Hypothalamus (tissue), 51 donors: ENCODE results near the gene ATP2A3.

Source experiments
- DNase-seq, 51 donors: peaks; one replicate each; lab custom pipeline; 2025; lab: John Stamatoyannopoulos, UW

Gene ATP2A3

GRCh38 chr17:3935825-3936355 lies 28.3 kb downstream of the ATP2A3 start:
- no peak for DNase-seq

DNA sequence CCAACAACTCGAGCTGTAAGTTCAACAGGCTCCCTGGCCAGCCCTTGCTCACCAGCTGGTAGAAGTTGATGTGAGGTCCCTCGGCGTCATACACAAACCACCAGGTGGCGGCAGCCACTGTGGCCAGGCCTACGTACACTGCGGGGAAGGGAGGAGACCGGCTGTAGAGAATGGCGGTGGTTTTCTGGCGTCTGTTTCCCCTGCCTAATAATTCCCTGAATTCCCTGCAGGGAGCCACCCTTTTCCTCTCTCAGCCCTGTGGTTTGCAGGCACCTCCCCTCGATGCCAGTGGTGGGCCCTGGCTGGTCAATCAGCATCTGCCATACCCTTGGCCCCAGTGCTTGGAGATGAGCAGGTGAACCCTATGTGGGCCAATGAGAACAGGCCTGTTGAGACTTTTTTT lies 29.1 kb downstream of the ATP2A3 start:
- DNase-seq, result peak in 19 of 51 donors; percentile 2 to 35 (median 14)

- no peak for DNase-seq
Observed at GRCh38 chr17:3929764-3930163, 34.5 kb downstream of the ATP2A3 start.

- DNase-seq, result no peak
Observed at GRCh38 chr17:3929181-3929580, 35.1 kb downstream of the ATP2A3 start.

GRCh38 chr17:3928406-3928805 lies 35.8 kb downstream of the ATP2A3 start:
- no peak for DNase-seq

- no peak for DNase-seq
Observed at GRCh38 chr17:3927628-3928340, 36.5 kb downstream of the ATP2A3 start.

DNA sequence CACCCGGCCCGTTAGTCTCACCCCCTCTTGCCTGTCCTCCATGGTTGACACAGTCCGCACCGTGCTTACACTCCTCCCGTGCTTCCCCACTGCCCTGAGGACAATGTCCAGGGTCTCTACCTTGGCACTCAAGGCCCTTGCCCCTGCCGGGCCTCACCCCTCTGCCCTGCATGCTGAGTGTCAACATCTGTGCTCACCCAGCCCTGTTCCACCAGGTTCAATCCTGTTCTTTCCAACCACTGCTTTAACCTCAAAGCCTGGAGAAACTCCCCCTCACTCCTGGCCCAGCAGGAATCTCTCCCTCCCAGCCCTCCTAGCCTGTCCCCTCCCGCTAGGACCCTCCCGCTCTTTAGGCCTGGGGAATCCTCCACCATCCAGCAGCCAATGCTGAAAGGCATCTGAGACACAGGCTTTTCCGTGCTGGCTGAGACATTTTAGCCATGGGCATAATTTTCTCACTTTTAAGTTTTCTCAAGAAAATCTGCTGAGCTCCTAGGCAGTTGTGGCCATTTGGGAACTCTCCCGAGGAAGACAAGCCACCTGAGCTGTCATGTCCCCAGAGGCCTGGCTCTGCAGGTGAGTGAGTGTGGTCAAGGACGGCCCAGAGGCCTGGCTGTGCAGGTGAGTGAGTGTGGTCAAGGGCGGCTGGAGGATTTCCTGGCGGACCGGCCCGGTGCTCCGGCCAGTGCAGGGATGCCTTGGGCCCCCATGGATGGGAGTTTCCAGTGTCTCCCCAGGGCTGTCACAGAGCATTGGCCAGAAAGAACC lies 37.2 kb downstream of the ATP2A3 start:
- DNase-seq, result no peak

- no peak for DNase-seq
Observed at GRCh38 chr17:3925684-3926485, 38.4 kb downstream of the ATP2A3 start.

GRCh38 chr17:3924512-3925350 lies 39.5 kb downstream of the ATP2A3 start:
- DNase-seq, result no peak

- no peak for DNase-seq
Observed at GRCh38 chr17:3923466-3924190, 40.6 kb downstream of the ATP2A3 start.

GRCh38 chr17:3922765-3923164 lies 41.5 kb downstream of the ATP2A3 start:
- no peak for DNase-seq

DNA sequence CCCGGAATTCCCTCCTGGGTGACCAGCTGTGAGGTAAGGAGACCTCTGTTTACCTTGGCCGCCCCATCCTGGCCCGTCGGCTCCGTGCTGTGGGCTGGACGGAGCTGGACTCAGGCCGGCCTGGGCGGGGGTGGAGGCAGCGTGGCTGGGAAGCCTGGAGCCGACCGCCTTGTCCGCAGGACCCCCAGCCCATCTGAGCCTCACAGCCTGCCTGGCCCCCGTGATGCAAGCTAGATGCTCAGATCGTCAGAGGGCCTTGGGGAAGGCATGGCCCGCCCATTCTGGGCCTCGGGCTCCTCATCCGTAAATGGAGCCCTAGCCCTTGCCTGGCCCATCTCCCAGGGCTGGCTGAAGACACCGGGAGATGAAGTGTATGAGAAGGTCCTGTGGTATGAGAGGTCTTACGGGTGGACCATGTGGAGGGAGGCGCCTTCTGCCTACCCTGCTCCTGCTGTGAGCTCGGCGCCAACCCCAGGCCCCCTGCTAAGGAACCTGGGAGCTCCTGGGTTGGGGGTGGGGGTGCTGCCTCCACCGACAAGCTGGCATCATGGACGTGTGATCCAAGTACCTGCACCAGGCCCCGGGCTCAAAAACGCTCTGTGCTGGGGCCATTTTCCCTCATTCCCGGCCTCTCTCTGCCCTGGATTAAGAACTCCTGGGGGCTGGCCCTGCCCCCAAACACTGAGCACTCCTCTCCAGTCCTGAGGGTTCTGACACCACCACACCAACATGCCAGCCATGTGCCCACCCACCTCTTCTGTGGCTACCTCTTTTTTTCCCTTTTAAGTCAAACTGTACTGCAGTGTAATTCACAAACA lies 42.5 kb downstream of the ATP2A3 start:
- DNase-seq, result no peak

DNA sequence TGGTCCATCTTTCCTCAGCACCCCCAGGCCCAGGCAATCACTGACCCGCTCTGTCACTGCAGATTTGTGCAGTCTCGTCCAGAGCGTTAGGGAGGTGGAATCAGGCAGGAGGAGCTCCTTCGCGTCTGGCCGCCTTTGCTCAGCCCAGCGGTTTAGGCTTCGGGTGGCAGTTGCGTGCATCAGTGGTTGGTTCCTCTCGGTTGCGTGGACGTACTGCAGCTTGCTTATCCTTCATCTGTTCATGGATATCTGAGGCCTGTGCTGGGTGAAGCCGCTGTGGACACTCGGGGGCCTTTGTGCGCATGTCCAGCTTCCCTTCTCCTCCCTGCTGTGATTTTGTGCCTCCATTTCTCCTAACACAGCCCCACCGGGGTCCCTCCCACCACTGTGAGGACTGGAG lies 43.2 kb downstream of the ATP2A3 start:
- DNase-seq, result no peak

DNA sequence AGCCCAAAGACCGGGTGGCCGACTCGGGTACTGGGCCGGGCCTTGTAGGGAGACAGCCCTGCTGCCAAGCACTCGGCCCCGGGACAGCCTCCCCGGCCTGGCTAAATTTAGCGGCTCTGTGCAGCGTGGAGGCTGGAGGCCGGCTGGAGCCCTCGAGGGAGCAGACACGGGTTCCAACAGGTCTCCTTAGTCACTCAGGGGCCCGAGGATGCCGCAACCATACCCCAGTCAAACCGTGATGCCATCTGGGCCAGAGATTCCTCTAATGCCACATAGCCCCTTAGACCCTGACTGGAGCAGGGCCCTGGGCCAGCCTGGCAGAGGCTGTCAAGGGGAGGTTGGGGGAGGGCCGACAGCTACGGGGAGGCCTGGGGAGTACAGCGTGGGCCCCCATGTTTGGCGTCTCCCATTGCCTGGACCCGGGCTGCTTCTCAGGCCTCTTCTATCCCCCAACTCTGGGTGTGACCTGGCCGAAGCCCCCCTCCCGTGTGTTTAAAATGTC lies 45.1 kb downstream of the ATP2A3 start:
- no peak for DNase-seq

DNA sequence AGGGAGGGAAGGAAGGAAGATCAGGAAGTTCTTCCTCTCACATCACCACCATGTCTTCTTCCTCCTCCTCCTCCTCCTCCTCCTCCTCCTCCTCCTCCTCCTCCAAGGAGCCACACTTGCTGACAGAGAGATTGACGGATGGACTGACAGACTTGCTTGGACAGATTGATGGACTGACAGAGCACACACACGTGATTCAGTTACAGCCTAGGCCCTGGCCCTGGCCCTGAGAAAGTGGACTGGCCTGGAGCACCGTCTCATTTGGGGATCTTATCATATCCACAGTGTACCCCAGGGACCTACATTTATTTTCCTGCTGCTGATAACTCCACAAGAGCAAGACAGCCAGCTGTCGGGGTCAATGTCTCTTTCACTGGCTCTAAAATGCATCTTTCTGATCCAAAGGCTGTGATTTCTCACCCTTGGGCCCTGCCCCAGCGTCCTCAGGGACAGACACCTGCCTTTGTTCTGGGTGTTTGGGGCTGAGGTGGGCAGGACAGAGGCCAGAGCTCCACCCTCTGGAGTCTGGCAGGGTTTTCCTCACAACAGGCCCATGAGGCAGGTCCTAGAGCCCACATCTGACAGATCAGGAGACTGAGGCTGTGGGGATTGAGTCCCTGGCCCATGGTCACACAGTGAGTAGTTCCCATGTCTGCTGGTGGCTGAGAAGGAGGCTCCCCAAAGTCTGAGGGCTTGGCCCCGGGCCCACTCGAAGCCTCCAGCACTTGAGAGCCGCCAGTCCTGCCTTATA lies 45.7 kb downstream of the ATP2A3 start:
- DNase-seq, result no peak

- DNase-seq, result no peak
Observed at GRCh38 chr17:3917391-3917931, 46.8 kb downstream of the ATP2A3 start.

GRCh38 chr17:3916825-3917224 lies 47.4 kb downstream of the ATP2A3 start:
- no peak for DNase-seq
